ENCODE results near the gene CDC42.
"Not testable (repeated sequence)": the region's sequence is repeated elsewhere in the genome, so short reads cannot be mapped to it uniquely, and the experiment has no call there.

The CDC42 gene

DNA sequence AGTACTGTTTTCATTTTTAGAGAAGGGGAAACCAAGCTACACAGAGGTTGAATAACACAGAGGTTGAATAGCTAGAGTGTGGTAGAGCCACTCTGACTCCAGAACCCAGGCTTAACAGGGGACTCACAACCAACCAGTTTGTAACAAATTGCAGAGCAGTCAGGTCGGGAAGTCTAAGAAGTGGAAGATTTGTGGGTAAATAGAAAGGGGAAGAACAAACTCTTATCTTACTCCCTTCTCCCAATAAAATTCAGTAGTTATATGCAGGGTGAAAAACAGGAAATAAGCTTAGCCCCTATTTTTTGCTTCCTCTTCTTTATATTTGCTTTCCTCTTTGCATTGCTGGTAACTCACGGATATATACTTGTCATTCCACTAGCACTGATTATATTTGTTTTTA is 23.2 kb downstream of the CDC42 start:
- no peak for DNase-seq (ENCODE audit: low spot score)

DNA sequence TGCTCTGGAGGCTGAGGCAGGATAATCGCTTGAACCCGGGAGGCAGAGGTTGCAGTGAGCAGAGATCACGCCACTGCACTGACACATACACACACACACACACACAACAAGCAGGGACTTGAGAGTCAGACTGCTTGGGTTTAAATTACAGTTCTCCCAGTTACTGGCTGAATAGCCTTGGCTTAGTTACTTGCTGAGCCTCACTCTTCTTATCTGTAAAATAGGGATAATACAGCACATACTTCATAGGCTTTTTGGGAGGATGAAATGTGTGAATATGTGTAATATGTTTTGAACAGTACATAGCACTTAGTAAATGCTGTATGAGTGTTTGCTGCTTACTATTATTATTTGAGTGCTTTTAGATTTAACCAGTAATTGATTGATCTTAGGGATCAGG is 23.8 kb downstream of the CDC42 start:
- DNase-seq (ENCODE audit: low spot score), result no peak

DNA sequence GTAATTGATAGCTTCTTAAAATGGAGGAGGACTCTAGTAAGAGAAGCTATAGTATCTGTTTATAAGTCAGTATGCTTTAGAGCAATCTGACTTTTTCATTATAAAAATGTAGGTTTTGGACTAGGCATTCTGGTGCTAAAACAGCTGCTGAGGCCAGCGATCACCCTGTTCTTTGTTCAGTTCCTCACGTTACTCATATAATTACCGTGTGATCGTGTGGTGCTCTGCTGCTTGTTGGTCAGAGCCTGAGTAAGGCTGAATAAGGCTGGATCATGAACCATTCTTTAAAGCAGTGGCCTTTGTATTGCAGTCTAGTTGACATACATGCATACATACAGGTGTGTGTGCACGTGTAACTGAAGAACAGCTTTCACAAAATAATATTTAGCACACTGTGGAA is 25.2 kb downstream of the CDC42 start:
- DNase-seq (ENCODE audit: low spot score), result no peak

DNA sequence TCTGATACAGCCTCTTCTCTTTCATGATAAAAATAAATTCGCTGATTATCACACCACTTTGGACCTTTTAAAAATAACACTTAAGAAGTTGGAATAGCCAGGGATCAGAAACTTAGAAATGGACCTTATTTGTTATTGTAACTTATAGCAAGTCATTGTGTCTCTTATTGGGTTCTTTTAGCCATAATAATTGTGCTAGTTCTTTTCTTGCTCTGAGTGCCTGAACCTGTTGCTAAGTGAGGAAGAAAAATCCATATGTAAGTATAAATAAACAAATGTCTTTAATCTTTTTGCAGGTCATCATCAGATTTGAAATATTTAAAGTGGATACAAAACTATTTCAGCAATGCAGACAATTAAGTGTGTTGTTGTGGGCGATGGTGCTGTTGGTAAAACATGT is 25.6 kb downstream of the CDC42 start:
- no peak for DNase-seq (ENCODE audit: low spot score)

DNA sequence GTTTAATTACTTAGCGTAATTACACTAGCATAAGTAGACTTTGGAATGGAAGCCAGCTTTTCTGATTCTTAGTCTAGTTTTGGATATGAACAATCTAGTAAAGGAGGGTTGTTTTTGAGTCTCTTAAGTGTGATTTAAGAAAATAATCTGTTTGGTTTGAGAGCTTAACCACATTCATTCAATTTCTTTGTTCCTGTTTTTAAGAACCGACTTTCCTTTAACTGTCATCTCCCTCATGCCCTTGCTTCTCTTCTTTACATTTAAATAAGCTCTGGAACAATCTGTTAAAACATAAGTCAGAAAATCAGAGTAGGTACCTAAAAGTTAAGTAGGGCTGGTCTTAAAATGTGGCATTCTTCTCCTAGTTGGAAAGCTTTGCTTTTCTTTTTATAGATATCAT is 27.7 kb downstream of the CDC42 start:
- no peak for DNase-seq (ENCODE audit: low spot score)

DNA sequence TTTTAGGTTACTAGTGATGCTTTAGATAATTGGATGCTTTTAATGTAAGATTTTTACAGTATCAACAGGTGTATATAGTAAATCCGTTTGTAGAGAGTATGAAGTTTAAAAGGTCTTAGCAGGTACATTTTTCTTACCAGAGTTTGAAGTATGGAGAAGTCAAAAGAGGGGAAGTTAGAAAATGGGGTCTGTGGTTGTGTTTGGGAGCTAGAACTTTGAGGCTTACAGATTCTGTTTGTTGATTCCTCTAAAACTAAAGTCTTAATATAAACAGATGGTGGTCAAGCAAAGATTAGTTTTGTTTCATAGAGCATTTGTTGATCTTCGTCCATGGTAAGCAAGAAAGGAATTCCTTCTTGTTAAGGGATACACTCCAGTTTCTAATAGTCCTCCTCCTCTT is 35.8 kb downstream of the CDC42 start:
- DNase-seq (ENCODE audit: low spot score), result no peak

DNA sequence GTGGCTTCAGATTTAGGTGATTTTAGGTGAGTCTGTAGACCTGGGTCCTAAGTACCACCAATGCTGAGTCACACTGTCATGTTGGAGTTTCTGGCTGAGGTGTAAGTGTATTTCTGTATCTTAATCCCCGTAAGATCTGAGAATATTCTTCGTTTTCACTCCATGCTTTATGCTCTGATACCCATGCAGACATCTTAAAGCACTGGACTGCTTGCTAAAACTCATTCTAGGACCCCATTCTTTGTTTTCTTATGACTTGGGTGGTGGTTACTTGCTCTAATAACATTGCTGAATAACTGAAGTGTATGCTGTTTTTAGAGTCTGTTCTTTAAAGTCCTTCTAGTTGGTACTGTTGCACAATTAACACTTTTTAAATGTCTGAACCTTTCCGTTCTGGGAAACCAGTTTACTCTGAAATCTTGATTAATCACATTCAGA is 36.6 kb downstream of the CDC42 start:
- DNase-seq (ENCODE audit: low spot score), result no peak

DNA sequence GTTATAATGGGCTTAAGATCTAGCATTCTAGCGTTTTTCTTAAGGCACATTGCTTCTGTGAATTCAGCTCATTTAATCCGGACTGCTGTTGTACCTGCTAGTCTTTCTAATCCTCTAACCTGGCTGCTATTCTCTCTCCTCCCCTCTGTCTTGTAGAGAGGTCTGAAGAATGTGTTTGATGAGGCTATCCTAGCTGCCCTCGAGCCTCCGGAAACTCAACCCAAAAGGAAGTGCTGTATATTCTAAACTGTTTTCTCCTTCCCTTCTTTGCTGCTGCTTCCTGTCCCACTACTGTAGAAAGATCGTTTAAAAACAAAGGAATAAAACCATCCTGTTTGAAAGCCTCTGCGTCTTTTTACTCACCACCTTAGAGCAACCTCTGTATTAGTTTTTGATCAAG is 37.3 kb downstream of the CDC42 start:
- DNase-seq (ENCODE audit: low spot score), result no peak

DNA sequence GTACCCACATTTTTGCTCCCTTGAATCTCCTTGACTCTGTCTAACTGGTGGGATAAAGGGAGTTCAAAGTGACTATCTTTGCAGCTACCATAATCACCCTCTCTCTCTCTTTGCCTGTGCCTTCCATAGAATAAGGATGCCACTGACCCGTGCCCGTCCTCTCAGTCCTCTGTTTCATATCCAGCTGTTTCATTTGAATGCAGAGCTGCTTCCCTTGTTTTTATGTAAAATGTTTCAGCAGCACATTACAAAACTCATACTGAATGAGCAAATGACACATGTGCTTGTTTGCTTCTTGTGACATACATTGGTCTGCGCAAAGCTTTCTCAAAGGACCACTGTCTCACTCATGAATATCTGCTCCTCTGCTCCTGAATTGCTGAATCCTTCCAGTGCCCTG is 38.4 kb downstream of the CDC42 start:
- no peak for DNase-seq (ENCODE audit: low spot score)

DNA sequence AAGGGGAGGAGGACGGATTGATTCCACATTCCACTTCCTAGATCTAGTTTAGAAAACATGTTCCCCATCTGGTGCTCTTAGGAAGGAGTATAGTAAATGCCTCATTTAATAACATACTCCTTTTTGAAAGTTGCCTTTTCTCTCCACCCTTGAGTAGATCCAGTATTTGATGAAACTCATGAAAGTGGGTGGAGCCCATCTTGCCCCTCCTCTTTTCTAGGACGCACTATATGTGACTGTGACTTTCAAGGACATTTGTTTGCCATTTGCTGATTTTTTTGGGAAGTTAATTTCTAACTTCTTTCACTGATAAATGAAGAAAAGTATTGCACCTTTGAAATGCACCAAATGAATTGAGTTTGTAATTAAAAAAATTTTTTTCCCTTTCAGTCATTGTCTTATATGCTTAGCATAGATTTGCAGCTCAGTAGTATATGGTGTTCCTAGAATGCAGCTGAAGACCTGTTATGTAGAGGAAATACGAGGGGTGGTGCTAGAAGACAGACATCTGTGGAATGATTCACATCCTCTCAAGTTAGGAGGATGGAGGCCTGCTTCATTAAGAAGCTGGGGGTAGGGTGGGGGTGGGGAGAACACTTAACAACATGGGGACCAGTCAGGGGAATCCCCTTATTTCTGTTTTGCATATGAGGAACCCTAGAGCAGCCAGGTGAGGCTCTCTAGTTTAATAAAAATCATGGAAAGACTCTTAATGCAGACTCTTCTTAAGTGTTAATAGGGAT is 39.7 kb downstream of the CDC42 start:
- DNase-seq (ENCODE audit: low spot score), result not testable (repeated sequence)

DNA sequence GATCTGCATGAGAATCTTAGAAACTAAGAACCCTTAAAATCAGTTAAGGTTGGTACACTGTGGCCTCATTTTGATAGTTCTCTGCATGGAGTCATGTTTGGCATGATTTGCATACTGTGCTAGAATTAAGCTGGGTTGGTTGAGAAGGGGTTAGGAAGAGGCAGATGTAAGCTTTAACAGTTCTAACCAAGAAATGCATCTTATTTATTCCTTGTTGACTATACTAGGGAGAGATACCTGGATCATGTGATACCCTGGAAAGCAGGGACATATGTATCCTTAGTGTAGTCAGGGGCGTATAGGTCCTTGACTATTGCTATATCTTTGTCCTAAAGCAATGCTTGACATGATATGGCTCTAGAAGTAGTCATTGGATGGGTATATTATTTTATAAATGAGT is 41.0 kb downstream of the CDC42 start:
- DNase-seq (ENCODE audit: low spot score), result no peak

DNA sequence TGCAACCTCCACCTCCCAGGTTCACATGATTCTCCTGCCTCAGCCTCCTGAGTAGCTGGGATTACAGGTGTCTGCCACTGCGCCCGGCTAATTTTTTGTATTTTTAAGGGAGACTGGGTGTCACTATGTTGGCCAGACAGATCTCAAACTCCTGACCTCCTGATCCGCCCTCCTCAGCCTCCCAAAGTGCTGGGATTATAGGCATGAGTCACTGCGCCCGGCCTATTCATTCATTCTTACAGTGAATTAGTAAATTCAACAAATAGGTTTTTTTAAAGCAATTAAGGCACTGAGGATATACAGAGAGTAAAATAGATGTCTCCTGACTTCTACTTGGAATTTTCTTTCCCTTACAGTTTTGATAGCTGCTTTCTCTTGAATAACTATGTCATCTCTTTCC is 43.5 kb downstream of the CDC42 start:
- no peak for DNase-seq (ENCODE audit: low spot score)

DNA sequence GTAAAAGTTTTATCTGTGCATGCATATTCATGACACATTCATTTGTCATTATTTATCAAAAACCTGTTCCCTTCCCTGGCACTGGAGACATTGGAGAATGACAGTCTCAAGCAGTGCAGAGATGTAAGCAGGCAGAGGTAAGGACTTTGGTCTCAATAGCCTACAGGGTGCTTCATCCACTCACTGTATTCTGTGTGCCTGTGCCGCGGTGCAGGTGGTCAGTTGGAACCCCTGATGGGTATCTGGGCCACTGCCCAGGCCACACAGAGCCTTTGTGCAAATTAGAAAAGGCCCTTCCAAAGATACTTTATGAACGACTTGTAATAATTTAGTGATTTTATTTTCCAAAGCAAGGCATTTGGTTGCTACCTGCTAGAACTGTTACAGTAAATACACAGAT is 44.0 kb downstream of the CDC42 start:
- DNase-seq (ENCODE audit: low spot score), result no peak

DNA sequence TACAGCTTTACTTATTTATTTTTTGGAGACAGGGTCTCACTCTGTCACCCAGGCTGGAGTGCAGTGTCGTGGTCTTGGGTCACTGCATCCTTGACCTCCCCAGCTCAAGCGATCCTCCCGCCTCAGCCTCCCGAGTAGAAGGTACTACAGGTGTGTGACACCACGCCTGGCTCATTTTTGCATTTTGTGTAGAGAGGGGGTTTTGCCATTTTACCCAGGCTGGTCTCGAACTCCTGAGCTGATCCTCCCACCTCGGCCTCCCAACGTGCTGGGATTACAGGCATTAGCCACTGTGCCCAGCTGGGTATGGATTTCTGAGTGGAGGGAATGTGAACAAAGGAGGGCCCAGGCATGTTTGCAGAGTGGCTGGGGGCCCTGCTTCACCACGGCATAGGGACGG is 46.2 kb downstream of the CDC42 start:
- no peak for DNase-seq (ENCODE audit: low spot score)

DNA sequence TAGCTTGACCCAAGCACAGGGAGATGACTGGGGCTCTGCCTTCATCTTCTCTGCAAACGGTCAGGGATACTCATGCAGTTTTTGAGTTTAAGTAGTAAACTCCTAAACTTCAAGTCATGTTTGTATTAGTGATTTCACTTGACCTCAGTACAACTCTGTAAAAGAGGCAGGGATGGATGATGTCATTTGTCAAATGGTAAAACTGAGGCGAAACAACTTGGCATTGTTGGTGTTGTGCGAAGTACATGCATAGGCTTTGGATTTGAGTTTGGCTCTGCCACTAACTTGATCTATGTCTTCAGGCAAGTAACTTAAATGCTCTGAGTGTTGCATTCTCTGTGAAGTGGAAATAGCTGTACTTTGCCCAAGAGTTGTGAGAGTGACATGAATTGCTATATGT is 47.7 kb downstream of the CDC42 start:
- no peak for DNase-seq (ENCODE audit: low spot score)

DNA sequence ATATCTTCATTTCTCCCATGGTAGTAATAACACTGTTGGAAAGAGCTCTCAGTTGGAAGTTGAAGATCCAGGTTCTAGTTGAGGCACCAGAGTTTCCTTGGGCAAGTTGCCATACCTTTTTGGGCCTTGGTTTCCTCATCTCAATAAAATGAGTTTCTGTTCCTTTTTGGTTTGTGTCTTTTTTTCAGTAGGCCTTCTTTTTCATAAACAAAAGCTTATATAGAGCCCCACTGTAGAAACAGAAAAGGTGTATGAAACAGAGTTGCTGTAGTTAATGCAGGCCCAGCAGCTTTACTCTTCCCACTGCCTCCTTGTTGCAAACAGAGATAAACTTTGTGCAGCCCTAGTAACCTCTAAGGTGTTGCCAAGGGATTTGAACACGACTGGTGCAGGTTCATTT is 48.7 kb downstream of the CDC42 start:
- no peak for DNase-seq (ENCODE audit: low spot score)

DNA sequence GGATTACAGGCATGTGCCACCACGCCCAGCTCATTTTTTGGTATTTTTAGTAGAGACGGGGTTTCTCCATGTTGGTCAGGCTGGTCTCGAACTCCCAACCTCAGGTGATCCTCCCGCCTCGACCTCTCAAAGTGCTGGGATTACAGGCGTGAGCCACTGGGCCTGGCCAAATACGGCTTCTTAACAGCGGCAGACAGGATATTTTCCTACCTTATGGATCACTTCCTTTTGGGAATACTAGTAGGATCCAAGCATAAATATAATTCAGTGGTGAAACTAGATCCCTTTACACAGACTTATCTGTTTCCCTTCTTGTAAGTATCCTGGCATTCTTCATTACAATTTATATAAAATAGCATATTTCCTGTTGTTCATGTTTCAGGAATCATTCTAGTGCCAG is 49.5 kb downstream of the CDC42 start:
- DNase-seq (ENCODE audit: low spot score), result no peak

DNA sequence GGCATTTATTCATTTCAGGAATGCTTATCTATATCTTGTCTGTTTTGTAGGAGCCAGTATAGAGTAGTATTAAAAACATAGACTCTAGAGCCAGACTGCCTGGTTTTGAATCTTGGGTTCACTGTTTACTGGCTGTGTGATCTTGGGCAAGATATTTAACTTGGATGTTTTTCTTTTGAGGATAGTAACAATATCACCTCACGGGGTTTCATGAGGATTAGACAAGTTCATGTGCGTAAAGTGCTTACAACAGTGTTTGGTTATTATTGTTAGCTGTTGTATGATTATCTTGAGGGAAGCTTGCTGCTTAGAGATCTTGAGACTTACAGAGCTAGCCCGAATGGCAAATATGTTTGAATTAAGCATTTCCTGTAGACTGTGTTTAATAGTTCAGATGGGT is 50.2 kb downstream of the CDC42 start:
- DNase-seq (ENCODE audit: low spot score), result no peak

DNA sequence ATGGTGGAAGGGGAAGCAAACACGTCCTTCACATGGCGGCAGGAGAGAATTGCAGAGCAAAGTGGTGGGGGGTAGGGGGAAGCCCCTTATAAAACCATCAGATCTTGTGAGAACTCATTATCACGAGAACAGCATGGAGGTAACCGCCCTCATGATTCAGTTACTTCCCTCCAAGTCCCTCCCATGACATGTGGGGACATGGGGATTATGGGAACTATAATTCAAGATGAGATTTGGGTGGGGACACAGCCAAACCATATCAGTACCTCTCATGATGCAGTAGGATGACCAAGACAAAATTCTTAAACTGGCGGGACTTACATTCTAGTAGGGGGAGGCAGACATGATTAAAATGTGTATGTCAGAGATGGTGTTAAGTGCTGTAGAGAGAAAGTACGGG is 51.6 kb downstream of the CDC42 start:
- no peak for DNase-seq (ENCODE audit: low spot score)

DNA sequence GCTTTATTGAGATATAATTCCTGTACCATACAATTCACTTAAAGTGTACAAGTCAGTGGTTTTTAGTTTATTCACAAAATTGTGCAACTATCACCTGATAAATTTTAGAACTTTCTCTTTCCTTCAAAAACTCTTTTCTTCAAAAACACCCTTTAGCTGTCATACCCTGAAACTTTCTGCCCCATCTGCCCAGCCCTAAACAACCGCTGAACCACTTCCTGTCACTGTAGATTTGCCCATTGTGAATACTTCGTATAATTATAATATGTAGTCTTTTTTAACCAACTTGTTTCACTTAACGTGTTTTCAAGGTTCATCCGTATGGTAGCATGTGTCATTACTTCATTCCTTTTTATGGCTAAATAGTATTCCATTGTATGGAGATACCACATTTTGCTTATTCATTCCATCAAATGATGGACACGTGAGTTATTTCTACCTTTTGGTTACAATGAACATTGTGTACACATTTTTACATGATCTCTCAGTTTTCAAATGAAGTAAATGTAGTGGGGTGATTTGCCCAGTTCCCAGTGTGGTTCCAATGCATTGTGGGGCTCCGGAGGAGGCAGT is 52.4 kb downstream of the CDC42 start:
- DNase-seq (ENCODE audit: low spot score), result no peak

DNA sequence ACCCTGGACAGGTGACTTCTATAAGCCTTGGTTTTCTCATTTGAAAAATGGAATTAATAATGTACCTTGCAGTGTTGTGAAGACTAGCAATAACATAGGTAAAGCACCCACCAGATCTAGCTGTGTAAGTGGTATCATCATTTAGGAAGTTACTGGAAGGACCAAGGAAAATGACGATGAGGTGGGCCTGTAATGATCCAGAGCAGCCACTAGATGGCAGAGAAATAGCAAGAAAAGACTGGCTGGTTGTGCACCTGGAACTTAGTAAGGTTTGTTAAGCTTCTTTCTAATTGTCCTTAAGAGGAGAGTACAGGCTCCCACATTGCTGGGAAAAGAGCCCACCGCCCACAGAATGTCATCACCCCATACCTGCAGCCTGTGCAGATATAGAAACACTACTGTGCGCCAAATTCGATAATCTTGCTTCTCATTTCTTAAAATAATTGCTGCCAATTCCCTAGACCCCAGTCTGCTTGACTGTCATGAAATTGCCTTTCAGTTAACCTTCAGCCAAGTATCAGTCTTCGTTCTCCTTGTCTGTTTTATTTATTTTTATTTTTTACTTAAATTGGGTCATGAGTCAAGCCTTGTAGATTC is 53.2 kb downstream of the CDC42 start:
- peak; percentile 62 for DNase-seq (ENCODE audit: low spot score)

DNA sequence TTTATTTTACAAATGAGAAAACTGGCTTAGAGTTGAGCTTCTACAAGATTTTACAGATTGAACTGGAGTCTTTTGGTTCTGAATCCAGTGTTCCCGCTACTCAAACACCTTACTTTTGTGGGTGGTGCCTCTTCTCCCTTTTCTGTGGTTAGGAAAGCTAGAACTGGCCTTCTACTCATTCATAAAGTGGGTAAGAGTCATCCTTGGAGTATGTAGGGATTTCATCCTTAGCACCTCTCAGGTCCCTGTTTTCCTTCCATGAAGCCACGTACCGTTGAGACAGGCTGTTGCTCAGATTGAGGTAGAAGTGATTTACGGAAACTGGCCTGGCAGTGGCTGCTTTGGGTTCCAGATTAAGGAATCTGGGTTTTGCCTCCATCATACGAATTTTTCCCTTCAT is 54.6 kb downstream of the CDC42 start:
- peak; percentile 14 for DNase-seq (ENCODE audit: low spot score)

DNA sequence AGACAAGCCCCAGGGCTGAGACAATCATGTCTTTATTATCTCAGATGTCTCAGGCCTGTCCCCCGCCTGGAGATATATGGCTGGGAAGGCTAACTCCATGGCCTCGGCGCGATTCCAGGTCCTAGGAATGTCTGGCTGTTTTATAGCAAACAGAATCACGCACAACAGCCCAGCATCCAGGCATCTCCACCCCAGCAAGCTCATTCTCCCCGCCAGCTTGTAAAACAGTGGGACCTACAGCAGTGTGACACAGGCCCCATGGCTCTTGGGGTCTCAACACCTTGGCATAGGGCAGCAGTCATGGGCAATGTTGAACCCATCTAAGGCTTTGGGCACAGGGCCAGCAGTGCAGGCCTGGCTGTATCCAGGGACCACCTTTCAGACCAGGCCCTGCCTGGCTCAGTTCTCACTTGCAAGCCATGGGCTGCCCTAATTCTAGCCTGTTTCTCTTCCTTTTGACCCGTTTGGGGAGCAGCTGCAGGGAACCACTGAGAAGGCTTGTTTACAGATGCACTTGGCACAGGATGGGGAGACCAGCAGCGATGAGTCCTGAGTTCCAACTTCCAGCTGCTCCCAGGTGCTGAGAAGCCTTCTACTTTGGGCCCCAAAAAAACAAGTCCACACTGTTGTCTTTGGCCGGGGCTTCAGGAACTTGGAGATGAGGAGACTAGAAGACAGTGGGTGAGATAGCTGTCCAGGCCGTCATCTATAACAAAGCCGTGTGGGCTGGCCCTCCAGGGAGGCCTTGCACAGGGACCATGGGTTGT is 56.0 kb downstream of the CDC42 start:
- DNase-seq (ENCODE audit: low spot score), result no peak
